Osteoblast (primary cell): ENCODE measurements around the gene COX4I2. TPM values are rescaled to one million over a fixed set of nuclear protein-coding genes. Genes with fewer than 3 reads are reported as not detected.
"Not testable (repeated sequence)": the region's sequence is repeated elsewhere in the genome, so short reads cannot be mapped to it uniquely, and the experiment has no call there.

Experiments
- DNase-seq: peaks from one replicate; pipeline ENCODE4 v3.0.0; 2011; ENCODE audit warnings: low spot score, mixed read lengths; ENCODE audit not compliant: insufficient read length; ENCODE audit errors: missing footprints
- H2AFZ ChIP-seq: 2 replicates; pipeline ENCODE4 v1.6.0; 2011; ENCODE audit warnings: mild to moderate bottlenecking, low read length
- H3K27ac ChIP-seq: 2 replicates; pipeline ENCODE4 v1.5.1; 2011; ENCODE audit warnings: mild to moderate bottlenecking, low read depth, low read length, moderate library complexity
- H3K27me3 ChIP-seq: 2 replicates; pipeline ENCODE4 v1.6.0; 2012; ENCODE audit warnings: mild to moderate bottlenecking, control low read depth, inconsistent platforms, low read length, moderate library complexity; ENCODE audit not compliant: insufficient read depth
- H3K36me3 ChIP-seq: 2 replicates; pipeline ENCODE4 v1.5.1; 2011; ENCODE audit warnings: mild to moderate bottlenecking, low read length, control low read depth, moderate library complexity; ENCODE audit not compliant: insufficient read depth
- H3K4me1 ChIP-seq: 2 replicates; pipeline ENCODE4 v1.5.1; 2011; ENCODE audit warnings: mild to moderate bottlenecking, low read length, control low read depth, moderate library complexity; ENCODE audit not compliant: insufficient read depth
- H3K4me2 ChIP-seq: 2 replicates; pipeline ENCODE4 v1.6.0; 2011; ENCODE audit warnings: mild to moderate bottlenecking, low read length; ENCODE audit not compliant: insufficient read depth
- H3K4me3 ChIP-seq: fragments of 200-600 bp; sonication (generic); 3 replicates; pipeline ENCODE4 v1.5.1; 2012; ENCODE audit warnings: mild to moderate bottlenecking, low read length, inconsistent platforms; ENCODE audit not compliant: insufficient read depth
- H3K79me2 ChIP-seq: 2 replicates; pipeline ENCODE4 v1.6.0; 2012; ENCODE audit warnings: mild to moderate bottlenecking, low read length, control low read depth, inconsistent platforms; ENCODE audit not compliant: insufficient read depth
- H3K9me3 ChIP-seq: 2 replicates; pipeline ENCODE4 v1.5.1; 2011; ENCODE audit warnings: low read depth, low read length, control low read depth
- H4K20me1 ChIP-seq: 2 replicates; pipeline ENCODE4 v1.6.0; 2012; ENCODE audit warnings: mild to moderate bottlenecking, low read length, control low read depth; ENCODE audit not compliant: insufficient read depth
- CTCF ChIP-seq: IDR thresholded peaks from 2 replicates; pipeline ENCODE4 v1.5.1; 2011; ENCODE audit warnings: mild to moderate bottlenecking, low read depth, low read length, moderate library complexity; ENCODE audit errors: extremely low read depth
- total RNA-seq: library from RNA; depleted of rRNA; stranded (reverse); fragments of >200 nt; gene quantifications from 2 replicates; pipeline ENCODE4 v1.2.3, GENCODE V29; 2012

Gene COX4I2
- total RNA-seq, 1 donor = not detected

GRCh38 chr20:31667315-31668285 is 29.9 kb downstream of the COX4I2 start:
- Histone ChIP-seq H2AFZ (no peak overlapping the region), H3K4me1 (peaks cover 3% of the 10 kb centered on the region), H3K4me3 (no peak overlapping the region), H3K27me3 (no peaks in the 10 kb centered on the region), H3K4me2 (no peak overlapping the region), H3K27ac (no peak overlapping the region), H3K9me3 (no peaks in the 10 kb centered on the region), H3K36me3 (peaks cover 40% of the 10 kb centered on the region), H4K20me1 (peaks cover 39% of the 10 kb centered on the region), H3K79me2 (peaks cover 82% of the 10 kb centered on the region)
- no peak for DNase-seq
- TF ChIP-seq CTCF = no peak

GRCh38 chr20:31668944-31669343 is 31.2 kb downstream of the COX4I2 start:
- Histone ChIP-seq H4K20me1 (peaks cover 39% of the 10 kb centered on the region), H3K36me3 (peaks cover 40% of the 10 kb centered on the region), H3K79me2 (peaks cover 91% of the 10 kb centered on the region)
- not testable (repeated sequence) for H3K4me1 ChIP-seq, H2AFZ ChIP-seq, H3K27me3 ChIP-seq, H3K4me3 ChIP-seq, H3K27ac ChIP-seq, DNase-seq, H3K4me2 ChIP-seq, H3K9me3 ChIP-seq

- DNase-seq = no peak
- H3K79me2 ChIP-seq = peaks cover 91% of the 10 kb centered on the region
- no peaks in the 10 kb centered on the region for H3K9me3 ChIP-seq
- H2AFZ ChIP-seq = no peak overlapping the region
- no peak for TF ChIP-seq CTCF
- no peaks in the 10 kb centered on the region for H3K27me3 ChIP-seq
- peaks cover 33% of the 10 kb centered on the region for H3K36me3 ChIP-seq
- H4K20me1 ChIP-seq = peaks cover 37% of the 10 kb centered on the region
- no peak overlapping the region for H3K4me2 ChIP-seq
- no peak overlapping the region for H3K4me3 ChIP-seq
- H3K27ac ChIP-seq = no peak overlapping the region
- H3K4me1 ChIP-seq = peaks cover 7% of the 10 kb centered on the region
Measured at GRCh38 chr20:31669876-31670275, 32.2 kb downstream of the COX4I2 start.

GRCh38 chr20:31670371-31671228 is 32.9 kb downstream of the COX4I2 start:
- peaks cover 88% of the 10 kb centered on the region for H3K79me2 ChIP-seq
- H4K20me1 ChIP-seq = peaks cover 32% of the 10 kb centered on the region
- peaks cover 25% of the 10 kb centered on the region for H3K36me3 ChIP-seq
- H3K4me1 ChIP-seq = peaks cover 14% of the 10 kb centered on the region
- H3K4me3 ChIP-seq = no peak overlapping the region
- no peak overlapping the region for H2AFZ ChIP-seq
- H3K27me3 ChIP-seq = no peaks in the 10 kb centered on the region
- no peak overlapping the region for H3K4me2 ChIP-seq
- no peak for DNase-seq
- H3K27ac ChIP-seq = no peak overlapping the region
- TF ChIP-seq CTCF = no peak
- no peaks in the 10 kb centered on the region for H3K9me3 ChIP-seq
